Liver (tissue), 9 donors: ENCODE data around the gene KRTAP5-11. TPM values are rescaled to one million over a fixed set of nuclear protein-coding genes. Genes with fewer than 3 reads are reported as not detected.

Source experiments
- DNase-seq: peaks from one replicate; pipeline ENCODE4 v3.0.0-alpha.2; 2017; ENCODE audit warnings: low spot score
- H3K27ac ChIP-seq, 2 donors: one replicate each; pipeline ENCODE4 v1.7.0; 2013; ENCODE audit warnings: inconsistent platforms in 2 of 2, low read length in 2 of 2, control low read depth in 1 of 2, low read depth in 1 of 2, mild to moderate bottlenecking in 1 of 2
- H3K27me3 ChIP-seq, 4 donors: one replicate each; pipeline versions ENCODE4 v1.6.1 to v1.7.0; 2013; ENCODE audit warnings: low read length in 3 of 4, inconsistent platforms in 1 of 4, mild to moderate bottlenecking in 1 of 4, moderate library complexity in 1 of 4; ENCODE audit not compliant: control insufficient read depth in 4 of 4, insufficient read depth in 4 of 4
- H3K36me3 ChIP-seq, 4 donors: one replicate each; pipeline versions ENCODE4 v1.6.1 to v1.7.0; 2013; ENCODE audit warnings: low read length in 3 of 4, mild to moderate bottlenecking in 3 of 4, low read depth in 1 of 4, moderate library complexity in 1 of 4; ENCODE audit not compliant: control insufficient read depth in 4 of 4, insufficient read depth in 3 of 4
- H3K4me1 ChIP-seq, 4 donors: one replicate each; pipeline versions ENCODE4 v1.6.1 to v1.7.0; 2013; ENCODE audit warnings: low read length in 3 of 4, mild to moderate bottlenecking in 3 of 4, moderate library complexity in 1 of 4; ENCODE audit not compliant: control insufficient read depth in 4 of 4, insufficient read depth in 4 of 4
- H3K4me3 ChIP-seq, 3 donors: one replicate each; pipeline versions ENCODE4 v1.6.1 to v1.7.0; 2013; ENCODE audit warnings: low read length in 3 of 3, control low read depth in 1 of 3, low read depth in 1 of 3, mild to moderate bottlenecking in 1 of 3
- H3K9ac ChIP-seq, 2 donors: one replicate each; pipeline ENCODE4 v1.7.0; 2013; ENCODE audit warnings: low read length in 2 of 2, mild to moderate bottlenecking in 2 of 2, moderate library complexity in 2 of 2, control low read depth in 1 of 2, low read depth in 1 of 2
- H3K9me3 ChIP-seq, 4 donors: one replicate each; pipeline versions ENCODE4 v1.6.1 to v1.7.0; 2013; ENCODE audit warnings: low read length in 3 of 4; ENCODE audit not compliant: control insufficient read depth in 4 of 4
- ATF3 ChIP-seq: IDR thresholded peaks from 2 replicates; pipeline ENCODE4 v1.6.1; 2016; ENCODE audit warnings: antibody characterized with exemption
- EGR1 ChIP-seq, 2 donors: IDR thresholded peaks; 2 replicates each; pipeline ENCODE4 v1.6.1; 2016 to 2018; ENCODE audit warnings: antibody characterized with exemption in 2 of 2, low read depth in 2 of 2
- FOXA1 ChIP-seq: IDR thresholded peaks from 2 replicates; pipeline ENCODE4 v1.6.1; 2016; ENCODE audit warnings: antibody characterized with exemption
- FOXA2 ChIP-seq: IDR thresholded peaks from 2 replicates; pipeline ENCODE4 v1.6.1; 2016; ENCODE audit warnings: antibody characterized with exemption
- GABPA ChIP-seq, 2 donors: IDR thresholded peaks in 1 of 2; conservative IDR thresholded peaks in 1 of 2; 2 replicates each; pipeline ENCODE4 v1.6.1; 2016; ENCODE audit warnings: antibody characterized with exemption in 2 of 2, mild to moderate bottlenecking in 1 of 2, moderate library complexity in 1 of 2
- HNF4G ChIP-seq: IDR thresholded peaks from 2 replicates; pipeline ENCODE4 v1.6.1; 2016; ENCODE audit warnings: antibody characterized with exemption
- JUND ChIP-seq, 2 donors: IDR thresholded peaks; 2 replicates each; pipeline ENCODE4 v1.6.1; 2016; ENCODE audit warnings: antibody characterized with exemption in 2 of 2
- NR2F2 ChIP-seq: IDR thresholded peaks from 2 replicates; pipeline ENCODE4 v1.6.1; 2016; ENCODE audit warnings: antibody characterized with exemption
- RAD21 ChIP-seq, 2 donors: IDR thresholded peaks; 2 replicates each; pipeline ENCODE4 v1.6.1; 2016; ENCODE audit warnings: antibody characterized with exemption in 2 of 2, mild to moderate bottlenecking in 2 of 2
- REST ChIP-seq: IDR thresholded peaks from 2 replicates; pipeline ENCODE4 v1.6.1; 2016; ENCODE audit warnings: antibody characterized with exemption, mild to moderate bottlenecking
- RXRA ChIP-seq, 2 donors: IDR thresholded peaks; 2 replicates each; pipeline ENCODE4 v1.6.1; 2017 to 2018; ENCODE audit warnings: antibody characterized with exemption in 2 of 2, mild to moderate bottlenecking in 1 of 2
- SP1 ChIP-seq: IDR thresholded peaks from 2 replicates; pipeline ENCODE4 v1.6.1; 2018; ENCODE audit warnings: antibody characterized with exemption, mild to moderate bottlenecking
- TAF1 ChIP-seq: conservative IDR thresholded peaks from 2 replicates; pipeline ENCODE4 v1.6.1; 2016; ENCODE audit warnings: antibody characterized with exemption, mild to moderate bottlenecking
- YY1 ChIP-seq: IDR thresholded peaks from 2 replicates; pipeline ENCODE4 v1.6.1; 2016; ENCODE audit warnings: antibody characterized with exemption, mild to moderate bottlenecking
- WGBS: extraction: QIAGEN DNeasy Blood & Tissue Kit; methylation state at CpG from one replicate; pipeline ENCODE4 v1.1.7; 2013; 5-methylcytosine and 5-hydroxymethylcytosine counted together
- polyA plus RNA-seq, 2 donors: library from polyadenylated mRNA; stranded (reverse) in 1 of 2; unstranded in 1 of 2; fragments of 200-250 nt in 1 of 2; fragments of >200 nt in 1 of 2; fragmentation: Nextera tagmentation in 1 of 2; extraction: Ambion mirVana in 1 of 2; gene quantifications; one replicate each; pipeline versions ENCODE4 v1.2.1 to v1.2.3, GENCODE V29; 2013 to 2015
- total RNA-seq, 2 donors: library from RNA; depleted of rRNA; stranded (reverse); fragments of >200 nt; gene quantifications; one replicate each; pipeline ENCODE4 v1.2.3, GENCODE V29; 2014
- TF ChIP-seq, protein P1 (sequence below): IDR thresholded peaks from 2 replicates; pipeline ENCODE4 v1.6.1; 2016; ENCODE audit warnings: antibody characterized with exemption
- TF ChIP-seq, protein P2 (sequence below): fragments of 150-350 bp; IDR thresholded peaks from 2 replicates; pipeline ENCODE4 v1.5.1; 2017; ENCODE audit warnings: improper control_type of control experiment, low read depth, low read length; ENCODE audit not compliant: missing input control
- donor health status: healthy.
- donor health status: healthy.
- donor health status: healthy.
- donor health status: healthy.
- donor health status: healthy.

The KRTAP5-11 gene
- total and polyA plus RNA-seq, 4 donors: not detected

DNA sequence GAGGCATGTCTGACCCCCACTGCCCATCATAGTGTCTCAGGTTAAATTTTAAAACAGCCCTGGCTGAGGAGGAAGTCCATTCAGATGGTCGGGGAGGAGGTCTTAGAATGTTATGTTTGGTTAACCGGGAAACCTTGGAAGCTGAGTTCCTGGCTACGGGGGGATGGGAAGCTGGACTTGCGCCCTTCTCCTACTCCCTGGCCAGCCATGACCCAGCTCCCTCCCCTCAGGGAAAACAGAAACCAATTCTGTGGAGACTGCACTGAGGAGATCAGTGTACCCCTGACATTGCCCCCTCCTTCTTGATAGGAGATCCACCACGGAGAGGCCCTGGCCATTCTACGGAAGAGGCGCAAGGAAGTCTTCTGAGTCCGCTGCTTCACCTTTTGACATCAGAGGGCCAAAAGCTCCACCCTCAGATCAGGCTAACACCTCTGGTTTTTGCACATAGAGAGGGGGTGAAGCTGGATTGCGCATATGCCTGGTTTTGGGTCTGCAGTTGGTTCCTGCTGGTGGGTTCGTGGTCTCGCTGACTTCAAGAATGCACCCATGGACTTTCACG lies 37.2 kb downstream of the KRTAP5-11 start:
- H3K4me1 ChIP-seq: no peaks in the 10 kb centered on the region
- H3K9ac ChIP-seq: no peak overlapping the region
- H3K27ac ChIP-seq: no peak overlapping the region
- H3K4me3 ChIP-seq: no peak overlapping the region
- no peaks in the 10 kb centered on the region for H3K9me3 ChIP-seq
- WGBS: 82% methylated on average over 12 of the region's 12 CpGs
- TF ChIP-seq YY1: no peak
- TF ChIP-seq REST: no peak
- TF ChIP-seq GABPA (IDR thresholded peaks at IDR 0.05 in 1 of 2, conservative IDR thresholded peaks at IDR 0.05 in 1 of 2): no peak
- no peak for TF ChIP-seq RXRA (IDR thresholded peaks at IDR 0.05)
- TF ChIP-seq ATF3: no peak
- TF ChIP-seq, protein P1, sequence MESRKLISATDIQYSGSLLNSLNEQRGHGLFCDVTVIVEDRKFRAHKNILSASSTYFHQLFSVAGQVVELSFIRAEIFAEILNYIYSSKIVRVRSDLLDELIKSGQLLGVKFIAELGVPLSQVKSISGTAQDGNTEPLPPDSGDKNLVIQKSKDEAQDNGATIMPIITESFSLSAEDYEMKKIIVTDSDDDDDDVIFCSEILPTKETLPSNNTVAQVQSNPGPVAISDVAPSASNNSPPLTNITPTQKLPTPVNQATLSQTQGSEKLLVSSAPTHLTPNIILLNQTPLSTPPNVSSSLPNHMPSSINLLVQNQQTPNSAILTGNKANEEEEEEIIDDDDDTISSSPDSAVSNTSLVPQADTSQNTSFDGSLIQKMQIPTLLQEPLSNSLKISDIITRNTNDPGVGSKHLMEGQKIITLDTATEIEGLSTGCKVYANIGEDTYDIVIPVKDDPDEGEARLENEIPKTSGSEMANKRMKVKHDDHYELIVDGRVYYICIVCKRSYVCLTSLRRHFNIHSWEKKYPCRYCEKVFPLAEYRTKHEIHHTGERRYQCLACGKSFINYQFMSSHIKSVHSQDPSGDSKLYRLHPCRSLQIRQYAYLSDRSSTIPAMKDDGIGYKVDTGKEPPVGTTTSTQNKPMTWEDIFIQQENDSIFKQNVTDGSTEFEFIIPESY: no peak
- TF ChIP-seq FOXA2: no peak
- TF ChIP-seq SP1: no peak
- no peak for TF ChIP-seq RAD21 (IDR thresholded peaks at IDR 0.05)
- no peak for TF ChIP-seq HNF4G
- TF ChIP-seq TAF1: no peak
- TF ChIP-seq FOXA1: no peak
- TF ChIP-seq, protein P2, sequence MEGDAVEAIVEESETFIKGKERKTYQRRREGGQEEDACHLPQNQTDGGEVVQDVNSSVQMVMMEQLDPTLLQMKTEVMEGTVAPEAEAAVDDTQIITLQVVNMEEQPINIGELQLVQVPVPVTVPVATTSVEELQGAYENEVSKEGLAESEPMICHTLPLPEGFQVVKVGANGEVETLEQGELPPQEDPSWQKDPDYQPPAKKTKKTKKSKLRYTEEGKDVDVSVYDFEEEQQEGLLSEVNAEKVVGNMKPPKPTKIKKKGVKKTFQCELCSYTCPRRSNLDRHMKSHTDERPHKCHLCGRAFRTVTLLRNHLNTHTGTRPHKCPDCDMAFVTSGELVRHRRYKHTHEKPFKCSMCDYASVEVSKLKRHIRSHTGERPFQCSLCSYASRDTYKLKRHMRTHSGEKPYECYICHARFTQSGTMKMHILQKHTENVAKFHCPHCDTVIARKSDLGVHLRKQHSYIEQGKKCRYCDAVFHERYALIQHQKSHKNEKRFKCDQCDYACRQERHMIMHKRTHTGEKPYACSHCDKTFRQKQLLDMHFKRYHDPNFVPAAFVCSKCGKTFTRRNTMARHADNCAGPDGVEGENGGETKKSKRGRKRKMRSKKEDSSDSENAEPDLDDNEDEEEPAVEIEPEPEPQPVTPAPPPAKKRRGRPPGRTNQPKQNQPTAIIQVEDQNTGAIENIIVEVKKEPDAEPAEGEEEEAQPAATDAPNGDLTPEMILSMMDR: no peak
- no peak for TF ChIP-seq NR2F2
- TF ChIP-seq EGR1 (IDR thresholded peaks at IDR 0.05; ENCODE audit: low read depth in 2 of 2): no peak
- H3K27me3 ChIP-seq: no peaks in the 10 kb centered on the region
- no peaks in the 10 kb centered on the region for H3K36me3 ChIP-seq
- DNase-seq: no peak

DNA sequence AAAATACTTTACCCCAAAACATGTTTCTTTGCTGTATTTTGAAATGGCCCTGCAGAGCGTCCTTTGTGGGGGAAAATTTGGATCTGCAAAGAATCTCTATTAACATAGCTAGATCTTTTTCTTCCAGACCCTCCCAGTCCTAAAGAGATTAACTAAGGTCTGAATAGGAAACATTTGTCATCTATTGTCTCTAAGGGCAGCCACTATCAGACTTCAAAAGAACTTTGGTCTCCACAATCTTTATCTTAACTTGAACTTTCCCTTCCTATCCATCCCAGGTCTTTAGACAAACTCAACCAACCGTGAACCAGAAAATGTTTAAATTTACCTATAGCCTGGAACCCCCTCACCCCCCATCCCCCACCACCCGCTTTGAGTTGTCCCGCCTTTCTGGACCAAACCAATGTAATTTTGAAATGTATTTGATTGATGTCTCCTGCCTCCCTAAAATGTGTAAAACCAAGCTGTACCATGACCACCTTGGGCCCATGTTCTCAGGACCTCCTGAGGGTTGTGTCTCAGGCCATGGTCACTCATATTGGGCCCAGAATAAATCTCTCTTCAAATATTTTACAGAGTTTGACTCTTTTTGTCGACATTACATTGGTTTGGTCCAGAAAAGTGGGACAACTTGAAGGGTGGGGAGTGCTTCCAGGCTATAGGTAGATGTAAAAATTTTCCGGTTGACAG lies 38.0 kb downstream of the KRTAP5-11 start:
- 91% methylated on average over 6 of the region's 6 CpGs for WGBS
- Histone ChIP-seq H3K4me1 (no peaks in the 10 kb centered on the region), H3K27ac (no peak overlapping the region), H3K36me3 (no peaks in the 10 kb centered on the region), H3K9me3 (no peaks in the 10 kb centered on the region), H3K9ac (no peak overlapping the region), H3K4me3 (no peak overlapping the region), H3K27me3 (no peaks in the 10 kb centered on the region)
- TF ChIP-seq YY1 (no peak), ATF3 (no peak), TAF1 (no peak), FOXA1 (no peak), EGR1 (IDR thresholded peaks at IDR 0.05; ENCODE audit: low read depth in 2 of 2) (no peak), JUND (IDR thresholded peaks at IDR 0.05) (no peak), NR2F2 (no peak)
- no peak for DNase-seq
